ENCODE results near the gene GPR137. TPM values are rescaled to one million over a fixed set of nuclear protein-coding genes. Genes with fewer than 3 reads are reported as not detected.
A peak's percentile ranks its signal among the peaks of the same experiment; 100 is the strongest.

Gene GPR137
- total RNA-seq, 1 donor from 2014 or later = 57.8 TPM

GRCh38 chr11:64292460-64293254 lies 7.0 kb downstream of the GPR137 start:
- H3K4me3 Mint-ChIP-seq (ENCODE audit: unreplicated experiment) = peak overlapping the region; percentile 51
- TF ChIP-seq, protein P1, sequence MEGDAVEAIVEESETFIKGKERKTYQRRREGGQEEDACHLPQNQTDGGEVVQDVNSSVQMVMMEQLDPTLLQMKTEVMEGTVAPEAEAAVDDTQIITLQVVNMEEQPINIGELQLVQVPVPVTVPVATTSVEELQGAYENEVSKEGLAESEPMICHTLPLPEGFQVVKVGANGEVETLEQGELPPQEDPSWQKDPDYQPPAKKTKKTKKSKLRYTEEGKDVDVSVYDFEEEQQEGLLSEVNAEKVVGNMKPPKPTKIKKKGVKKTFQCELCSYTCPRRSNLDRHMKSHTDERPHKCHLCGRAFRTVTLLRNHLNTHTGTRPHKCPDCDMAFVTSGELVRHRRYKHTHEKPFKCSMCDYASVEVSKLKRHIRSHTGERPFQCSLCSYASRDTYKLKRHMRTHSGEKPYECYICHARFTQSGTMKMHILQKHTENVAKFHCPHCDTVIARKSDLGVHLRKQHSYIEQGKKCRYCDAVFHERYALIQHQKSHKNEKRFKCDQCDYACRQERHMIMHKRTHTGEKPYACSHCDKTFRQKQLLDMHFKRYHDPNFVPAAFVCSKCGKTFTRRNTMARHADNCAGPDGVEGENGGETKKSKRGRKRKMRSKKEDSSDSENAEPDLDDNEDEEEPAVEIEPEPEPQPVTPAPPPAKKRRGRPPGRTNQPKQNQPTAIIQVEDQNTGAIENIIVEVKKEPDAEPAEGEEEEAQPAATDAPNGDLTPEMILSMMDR (IDR thresholded peaks at IDR 0.05) = no peak
- no peaks in the 10 kb centered on the region for H3K9me3 Mint-ChIP-seq (ENCODE audit: low read depth)
- no peak for DNase-seq (ENCODE audit: low spot score)
- H3K27me3 Mint-ChIP-seq (ENCODE audit: low read depth) = peaks cover 16% of the 10 kb centered on the region
- peaks cover 16% of the 10 kb centered on the region for H3K4me1 Mint-ChIP-seq (ENCODE audit: low read depth)
- H3K36me3 Mint-ChIP-seq (ENCODE audit: low read depth) = no peaks in the 10 kb centered on the region
- no peak overlapping the region for H3K27ac Mint-ChIP-seq (ENCODE audit: unreplicated experiment)

DNA sequence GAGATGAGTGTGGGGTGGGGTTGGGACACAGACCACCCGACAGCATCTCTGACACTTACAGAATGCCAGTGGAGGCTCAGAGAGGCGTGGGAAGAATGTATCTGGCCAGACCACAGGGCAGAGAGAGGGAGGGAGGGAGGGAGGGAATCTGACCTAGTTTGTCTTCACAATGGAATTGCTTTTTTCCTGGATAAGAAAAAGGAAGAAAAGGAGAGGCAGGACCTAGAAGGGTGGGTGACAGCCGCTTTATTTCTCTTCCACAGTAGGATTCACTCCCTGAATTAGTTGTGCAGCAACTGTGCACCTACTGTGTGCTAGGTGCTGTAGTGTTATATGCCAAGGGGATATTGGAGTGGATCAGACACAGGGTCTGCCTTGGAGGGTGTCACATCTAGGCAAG lies 9.1 kb downstream of the GPR137 start:
- H3K36me3 Mint-ChIP-seq (ENCODE audit: low read depth) = no peaks in the 10 kb centered on the region
- peaks cover 26% of the 10 kb centered on the region for H3K27me3 Mint-ChIP-seq (ENCODE audit: low read depth)
- TF ChIP-seq, protein P1 (IDR thresholded peaks at IDR 0.05) = no peak
- peak overlapping the region; percentile 90 for H3K27ac Mint-ChIP-seq (ENCODE audit: unreplicated experiment)
- no peak for DNase-seq (ENCODE audit: low spot score)
- H3K4me3 Mint-ChIP-seq (ENCODE audit: unreplicated experiment) = no peak overlapping the region
- peaks cover 19% of the 10 kb centered on the region for H3K4me1 Mint-ChIP-seq (ENCODE audit: low read depth)
- H3K9me3 Mint-ChIP-seq (ENCODE audit: low read depth) = no peaks in the 10 kb centered on the region

- TF ChIP-seq, protein P1 (IDR thresholded peaks at IDR 0.05) = no peak
- no peaks in the 10 kb centered on the region for H3K36me3 Mint-ChIP-seq (ENCODE audit: low read depth)
- no peaks in the 10 kb centered on the region for H3K9me3 Mint-ChIP-seq (ENCODE audit: low read depth)
- peaks cover 27% of the 10 kb centered on the region for H3K27me3 Mint-ChIP-seq (ENCODE audit: low read depth)
- no peak overlapping the region for H3K4me3 Mint-ChIP-seq (ENCODE audit: unreplicated experiment)
- no peak overlapping the region for H3K27ac Mint-ChIP-seq (ENCODE audit: unreplicated experiment)
- peaks cover 24% of the 10 kb centered on the region for H3K4me1 Mint-ChIP-seq (ENCODE audit: low read depth)
- no peak for DNase-seq (ENCODE audit: low spot score)
Observed at GRCh38 chr11:64295760-64296159, 10.1 kb downstream of the GPR137 start.

GRCh38 chr11:64296236-64296635 lies 10.6 kb downstream of the GPR137 start:
- no peak for DNase-seq (ENCODE audit: low spot score)
- Mint-ChIP-seq H3K4me1 (ENCODE audit: low read depth) (peaks cover 25% of the 10 kb centered on the region), H3K9me3 (ENCODE audit: low read depth) (no peaks in the 10 kb centered on the region), H3K27ac (ENCODE audit: unreplicated experiment) (no peak overlapping the region), H3K27me3 (ENCODE audit: low read depth) (peaks cover 27% of the 10 kb centered on the region), H3K4me3 (ENCODE audit: unreplicated experiment) (no peak overlapping the region), H3K36me3 (ENCODE audit: low read depth) (no peaks in the 10 kb centered on the region)
- TF ChIP-seq, protein P1 (IDR thresholded peaks at IDR 0.05) = no peak

GRCh38 chr11:64296830-64297698 lies 11.4 kb downstream of the GPR137 start:
- no peaks in the 10 kb centered on the region for H3K9me3 Mint-ChIP-seq (ENCODE audit: low read depth)
- H3K27ac Mint-ChIP-seq (ENCODE audit: unreplicated experiment) = no peak overlapping the region
- TF ChIP-seq, protein P1 (IDR thresholded peaks at IDR 0.05) = no peak
- no peak overlapping the region for H3K4me3 Mint-ChIP-seq (ENCODE audit: unreplicated experiment)
- H3K36me3 Mint-ChIP-seq (ENCODE audit: low read depth) = no peaks in the 10 kb centered on the region
- peaks cover 27% of the 10 kb centered on the region for H3K27me3 Mint-ChIP-seq (ENCODE audit: low read depth)
- DNase-seq (ENCODE audit: low spot score) = no peak
- H3K4me1 Mint-ChIP-seq (ENCODE audit: low read depth) = peaks cover 25% of the 10 kb centered on the region

Measured in chondrocyte (in vitro differentiated cells).